ENCODE data around the gene DGKI.

GRCh38 chr7:137715121-137715520, 131.7 kb downstream of the DGKI start:
- TF ChIP-seq RARB (CRISPR knock-in tag; IDR thresholded peaks at IDR 0.05) (no peak), FOSB (CRISPR knock-in tag; IDR thresholded peaks at IDR 0.05) (no peak), JUN (IDR thresholded peaks at IDR 0.05) (no peak), REST (IDR thresholded peaks at IDR 0.05) (no peak), CTCF (IDR thresholded peaks at IDR 0.05) (no peak), SREBF2 (IDR thresholded peaks at IDR 0.05) (no peak), HMGXB4 (CRISPR knock-in tag; IDR thresholded peaks at IDR 0.05; ENCODE audit: borderline replicate concordance) (no peak)
- TF ChIP-seq, protein P1, sequence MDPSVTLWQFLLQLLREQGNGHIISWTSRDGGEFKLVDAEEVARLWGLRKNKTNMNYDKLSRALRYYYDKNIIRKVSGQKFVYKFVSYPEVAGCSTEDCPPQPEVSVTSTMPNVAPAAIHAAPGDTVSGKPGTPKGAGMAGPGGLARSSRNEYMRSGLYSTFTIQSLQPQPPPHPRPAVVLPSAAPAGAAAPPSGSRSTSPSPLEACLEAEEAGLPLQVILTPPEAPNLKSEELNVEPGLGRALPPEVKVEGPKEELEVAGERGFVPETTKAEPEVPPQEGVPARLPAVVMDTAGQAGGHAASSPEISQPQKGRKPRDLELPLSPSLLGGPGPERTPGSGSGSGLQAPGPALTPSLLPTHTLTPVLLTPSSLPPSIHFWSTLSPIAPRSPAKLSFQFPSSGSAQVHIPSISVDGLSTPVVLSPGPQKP (IDR thresholded peaks at IDR 0.05; ENCODE audit: low read depth, low read length): no peak
